SU-DHL-6 (cell line): ENCODE data around the gene SCARF2.

ENCODE experiments used
- H2AFZ ChIP-seq: fragments of 200-600 bp; sonication (generic); 2 replicates; pipeline ENCODE4 v1.6.1; 2014; ENCODE audit warnings: low read depth, mild to moderate bottlenecking, moderate library complexity, mixed read lengths, antibody characterized with exemption, low read length; ENCODE audit not compliant: severe bottlenecking
- H3F3A ChIP-seq: fragments of 200-600 bp; shearing (Covaris generic); 2 replicates; pipeline ENCODE4 v1.6.0; 2016; ENCODE audit warnings: antibody characterized with exemption, mild to moderate bottlenecking; ENCODE audit not compliant: insufficient read depth
- H3K27ac ChIP-seq: fragments of 200-600 bp; sonication (generic); 2 replicates; pipeline ENCODE4 v1.5.1; 2016; ENCODE audit warnings: low read depth, mild to moderate bottlenecking, low read length, moderate library complexity, mixed read lengths
- H3K27me3 ChIP-seq: fragments of 200-600 bp; sonication (generic), shearing (Covaris generic); 2 replicates; pipeline ENCODE4 v1.6.0; 2014; ENCODE audit warnings: mild to moderate bottlenecking, low read length
- H3K36me3 ChIP-seq: fragments of 200-600 bp; sonication (generic); 2 replicates; pipeline ENCODE4 v1.6.1; 2014; ENCODE audit warnings: mild to moderate bottlenecking, low read length, mixed read lengths
- H3K4me2 ChIP-seq: fragments of 300-600, 200-600 bp; shearing (Covaris generic), sonication (generic); 2 replicates; pipeline ENCODE4 v1.6.0; 2014; ENCODE audit warnings: low read length, low read depth, mild to moderate bottlenecking; ENCODE audit not compliant: poor library complexity, severe bottlenecking
- H3K4me3 ChIP-seq: fragments of 200-600 bp; sonication (generic); 2 replicates; pipeline ENCODE4 v1.5.1; 2014; ENCODE audit warnings: antibody characterized with exemption, low read length, mild to moderate bottlenecking, mixed read lengths; ENCODE audit not compliant: insufficient read depth, poor library complexity, severe bottlenecking
- H3K79me2 ChIP-seq: fragments of 200-600 bp; sonication (generic); 2 replicates; pipeline ENCODE4 v1.6.1; 2014; ENCODE audit warnings: mild to moderate bottlenecking, low read length, moderate library complexity; ENCODE audit not compliant: insufficient read depth
- H3K9ac ChIP-seq: fragments of 200-600 bp; sonication (generic); 2 replicates; pipeline ENCODE4 v1.7.0; 2014; ENCODE audit warnings: mild to moderate bottlenecking, low read length
- H3K9me2 ChIP-seq: fragments of 200-600 bp; sonication (generic); replicated peaks from 2 replicates; pipeline ENCODE4 v1.6.1; 2014; ENCODE audit warnings: low read length; ENCODE audit not compliant: insufficient read depth
- H3K9me3 ChIP-seq: fragments of 200-600 bp; sonication (generic); 2 replicates; pipeline ENCODE4 v1.6.1; 2014; ENCODE audit warnings: low read length, mixed read lengths; ENCODE audit not compliant: insufficient read depth
- H4K20me1 ChIP-seq: fragments of 200-600 bp; sonication (generic); 2 replicates; pipeline ENCODE4 v1.6.1; 2014; ENCODE audit warnings: low read depth, mild to moderate bottlenecking, antibody characterized with exemption, low read length, moderate library complexity, mixed read lengths
- EZH2phosphoT487 ChIP-seq: fragments of 200-600 bp; sonication (generic), shearing (Covaris generic); conservative IDR thresholded peaks from 2 replicates; pipeline ENCODE4 v1.6.1; 2018; ENCODE audit warnings: mild to moderate bottlenecking, antibody characterized with exemption, low read length, moderate library complexity, mixed read lengths
- TF ChIP-seq, protein P1 (sequence below): fragments of 200-600 bp; sonication (generic); IDR thresholded peaks from one replicate; pipeline ENCODE4 v1.5.1; 2017; ENCODE audit warnings: antibody characterized with exemption, mild to moderate bottlenecking, low read length, moderate library complexity; ENCODE audit not compliant: insufficient read depth, poor library complexity, severe bottlenecking

Gene SCARF2

GRCh38 chr22:20439556-20439927, 1.9 kb upstream of the SCARF2 start:
- Histone ChIP-seq H3F3A (no peaks in the 10 kb centered on the region), H3K27me3 (no peaks in the 10 kb centered on the region), H3K4me3 (no peak overlapping the region), H3K4me2 (no peak overlapping the region), H3K9me2 (no peaks in the 10 kb centered on the region), H3K9me3 (no peaks in the 10 kb centered on the region), H3K79me2 (no peaks in the 10 kb centered on the region), H2AFZ (no peak overlapping the region), H4K20me1 (no peaks in the 10 kb centered on the region), H3K27ac (no peak overlapping the region), H3K9ac (no peak overlapping the region), H3K36me3 (no peaks in the 10 kb centered on the region)
- TF ChIP-seq, protein P1, sequence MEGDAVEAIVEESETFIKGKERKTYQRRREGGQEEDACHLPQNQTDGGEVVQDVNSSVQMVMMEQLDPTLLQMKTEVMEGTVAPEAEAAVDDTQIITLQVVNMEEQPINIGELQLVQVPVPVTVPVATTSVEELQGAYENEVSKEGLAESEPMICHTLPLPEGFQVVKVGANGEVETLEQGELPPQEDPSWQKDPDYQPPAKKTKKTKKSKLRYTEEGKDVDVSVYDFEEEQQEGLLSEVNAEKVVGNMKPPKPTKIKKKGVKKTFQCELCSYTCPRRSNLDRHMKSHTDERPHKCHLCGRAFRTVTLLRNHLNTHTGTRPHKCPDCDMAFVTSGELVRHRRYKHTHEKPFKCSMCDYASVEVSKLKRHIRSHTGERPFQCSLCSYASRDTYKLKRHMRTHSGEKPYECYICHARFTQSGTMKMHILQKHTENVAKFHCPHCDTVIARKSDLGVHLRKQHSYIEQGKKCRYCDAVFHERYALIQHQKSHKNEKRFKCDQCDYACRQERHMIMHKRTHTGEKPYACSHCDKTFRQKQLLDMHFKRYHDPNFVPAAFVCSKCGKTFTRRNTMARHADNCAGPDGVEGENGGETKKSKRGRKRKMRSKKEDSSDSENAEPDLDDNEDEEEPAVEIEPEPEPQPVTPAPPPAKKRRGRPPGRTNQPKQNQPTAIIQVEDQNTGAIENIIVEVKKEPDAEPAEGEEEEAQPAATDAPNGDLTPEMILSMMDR, result no peak
- no peak for TF ChIP-seq EZH2phosphoT487

- TF ChIP-seq, protein P1, result no peak
- TF ChIP-seq EZH2phosphoT487, result no peak
- Histone ChIP-seq H3K4me3 (no peak overlapping the region), H3K27ac (no peak overlapping the region), H3K27me3 (no peaks in the 10 kb centered on the region), H4K20me1 (no peaks in the 10 kb centered on the region), H3K9ac (no peak overlapping the region), H2AFZ (no peak overlapping the region), H3K9me3 (no peaks in the 10 kb centered on the region), H3K79me2 (no peaks in the 10 kb centered on the region), H3F3A (no peaks in the 10 kb centered on the region), H3K9me2 (no peaks in the 10 kb centered on the region), H3K36me3 (no peaks in the 10 kb centered on the region), H3K4me2 (no peak overlapping the region)
Observed at GRCh38 chr22:20438678-20439492, 1.3 kb upstream of the SCARF2 start.

DNA sequence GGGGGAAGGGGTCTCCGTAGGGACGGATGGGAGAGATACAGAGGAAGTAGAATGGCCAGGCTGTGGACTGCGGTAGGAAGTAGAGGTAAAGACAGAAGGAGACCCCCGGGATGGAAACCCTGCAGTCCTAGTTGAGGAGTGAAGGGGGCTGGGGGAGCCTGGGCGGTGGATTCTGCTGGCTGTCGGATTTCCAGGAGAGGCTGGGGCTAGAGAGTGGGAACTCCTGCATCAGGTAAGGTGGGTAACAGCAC, 727 bp upstream of the SCARF2 start:
- no peaks in the 10 kb centered on the region for H3K9me2 ChIP-seq
- H3K9me3 ChIP-seq, result no peaks in the 10 kb centered on the region
- no peaks in the 10 kb centered on the region for H3K36me3 ChIP-seq
- no peak overlapping the region for H3K9ac ChIP-seq
- H3K4me2 ChIP-seq, result no peak overlapping the region
- H3K4me3 ChIP-seq, result no peak overlapping the region
- H3K27ac ChIP-seq, result no peak overlapping the region
- no peaks in the 10 kb centered on the region for H3F3A ChIP-seq
- H2AFZ ChIP-seq, result no peak overlapping the region
- no peaks in the 10 kb centered on the region for H4K20me1 ChIP-seq
- TF ChIP-seq EZH2phosphoT487, result no peak
- no peaks in the 10 kb centered on the region for H3K27me3 ChIP-seq
- no peaks in the 10 kb centered on the region for H3K79me2 ChIP-seq

GRCh38 chr22:20436768-20437612, 635 bp downstream of the SCARF2 start:
- TF ChIP-seq, protein P1, result no peak
- no peak for TF ChIP-seq EZH2phosphoT487
- no peak overlapping the region for H2AFZ ChIP-seq
- no peaks in the 10 kb centered on the region for H3F3A ChIP-seq
- H3K4me2 ChIP-seq, result no peak overlapping the region
- H3K9me2 ChIP-seq, result no peaks in the 10 kb centered on the region
- no peaks in the 10 kb centered on the region for H3K9me3 ChIP-seq
- no peaks in the 10 kb centered on the region for H3K27me3 ChIP-seq
- H3K36me3 ChIP-seq, result no peaks in the 10 kb centered on the region
- no peak overlapping the region for H3K4me3 ChIP-seq
- H3K27ac ChIP-seq, result no peak overlapping the region
- no peaks in the 10 kb centered on the region for H3K79me2 ChIP-seq
- no peak overlapping the region for H3K9ac ChIP-seq
- H4K20me1 ChIP-seq, result no peaks in the 10 kb centered on the region
